ENCODE measurements around the gene FAM72A.
"Not testable (repeated sequence)": the region's sequence is repeated elsewhere in the genome, so short reads cannot be mapped to it uniquely, and the experiment has no call there.

Gene FAM72A

DNA sequence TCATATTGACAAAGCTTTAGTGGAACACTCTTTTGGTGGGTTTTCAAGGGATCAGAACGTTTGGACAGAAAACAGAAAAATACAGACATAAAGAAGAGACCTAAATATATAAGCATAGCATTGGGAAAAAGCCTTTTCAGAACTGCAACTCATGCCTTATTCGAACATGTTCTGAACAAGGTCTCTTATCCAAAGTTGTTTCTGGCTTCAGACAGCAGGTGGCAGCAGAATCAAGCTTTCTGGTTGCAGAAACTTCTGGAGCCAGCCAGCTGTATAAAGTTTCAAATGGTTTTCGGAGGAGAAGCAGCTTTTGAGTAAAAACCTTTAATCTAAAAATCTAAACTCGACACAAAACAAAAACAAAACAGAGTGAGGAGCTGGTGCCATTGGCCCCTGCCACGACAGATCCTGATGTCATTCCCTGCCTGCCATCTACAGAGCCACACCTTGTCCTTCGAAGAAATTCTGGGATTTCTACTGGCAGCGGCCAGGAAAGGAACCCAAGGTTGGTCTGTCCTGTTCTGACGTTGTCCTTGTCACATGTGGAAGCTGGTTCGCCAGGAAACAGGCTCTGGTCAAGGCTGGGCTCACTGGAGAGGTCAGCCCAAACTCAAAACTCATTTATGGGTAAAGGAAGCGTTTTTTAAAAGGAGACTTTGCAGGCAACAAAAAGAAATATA is 35.1 kb downstream of the FAM72A start:
- not testable (repeated sequence) for DNase-seq (ENCODE audit: low spot score)

DNA sequence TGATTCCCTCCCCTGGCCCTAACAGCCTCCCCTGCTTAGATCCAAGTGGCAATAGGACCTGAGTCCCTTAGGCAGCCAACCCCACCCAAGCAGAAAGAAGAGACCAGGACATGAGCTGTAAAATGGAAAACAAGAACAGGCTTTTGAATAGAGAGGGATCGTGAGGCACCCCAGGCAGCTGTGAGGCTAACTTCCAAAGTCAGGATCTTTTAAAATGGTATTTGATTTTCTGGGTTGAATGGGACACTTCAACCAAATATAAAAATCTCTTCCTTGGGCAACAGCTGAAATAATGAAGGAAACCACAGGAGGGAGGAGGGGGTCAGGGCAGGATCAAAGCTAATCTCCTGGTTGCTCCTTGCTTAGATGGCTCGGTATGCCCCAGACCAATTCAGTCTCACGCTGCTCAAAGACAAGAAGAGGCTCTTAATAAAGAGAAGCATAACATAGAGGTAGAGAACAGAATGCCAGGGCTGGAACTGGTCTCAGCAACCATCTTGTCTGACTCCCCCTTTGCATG is 56.8 kb downstream of the FAM72A start:
- DNase-seq (ENCODE audit: low spot score): no peak

DNA sequence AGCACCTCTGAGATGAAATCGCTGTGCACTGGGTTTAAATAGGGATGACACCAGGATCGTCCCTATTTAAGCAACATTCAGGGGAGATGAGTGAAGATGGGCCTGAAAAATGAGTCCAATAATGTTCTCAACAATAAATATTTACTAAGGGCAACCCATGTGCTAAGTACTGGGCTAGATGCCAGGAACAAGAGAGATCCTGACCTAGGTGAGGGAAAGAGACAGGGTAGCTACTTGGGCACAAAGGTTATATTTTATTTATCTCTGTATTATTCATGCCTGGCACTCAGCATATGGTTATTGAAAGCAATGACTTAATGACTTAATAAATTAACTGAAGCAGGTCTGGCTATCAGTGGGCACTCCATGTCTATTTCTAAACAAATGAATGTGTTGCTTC is 58.0 kb downstream of the FAM72A start:
- no peak for DNase-seq (ENCODE audit: low spot score)

DNA sequence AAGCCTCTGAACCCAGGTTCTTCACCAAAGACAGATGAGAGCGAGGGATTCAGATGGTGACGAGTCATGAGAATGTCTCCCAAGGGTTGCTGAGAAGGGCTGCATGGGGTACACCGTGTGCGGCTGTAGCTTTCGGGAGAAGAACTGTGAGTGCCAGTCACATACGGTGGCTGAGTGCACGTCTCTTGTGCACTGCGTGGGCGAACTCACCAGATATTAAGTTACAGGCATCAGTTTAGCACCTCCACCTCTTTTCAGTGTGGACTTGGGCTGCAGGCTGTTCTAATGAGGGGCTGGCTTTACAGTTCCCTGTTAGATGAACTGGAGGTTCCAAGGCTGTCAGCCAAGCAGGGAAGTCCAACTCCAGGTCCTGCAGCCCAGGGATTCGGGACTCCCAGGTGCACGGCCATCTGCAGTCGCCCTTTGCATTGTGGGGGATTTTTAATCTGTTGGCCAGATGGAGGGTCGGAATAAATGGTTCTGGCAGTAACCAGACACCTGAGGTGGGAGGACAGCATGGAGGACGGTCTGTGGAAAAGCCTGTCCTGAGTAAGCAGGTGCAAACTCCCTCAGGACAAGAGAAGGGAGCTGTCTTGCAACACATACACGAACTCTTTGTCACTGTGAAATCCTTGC is 59.0 kb downstream of the FAM72A start:
- no peak for DNase-seq (ENCODE audit: low spot score)

DNA sequence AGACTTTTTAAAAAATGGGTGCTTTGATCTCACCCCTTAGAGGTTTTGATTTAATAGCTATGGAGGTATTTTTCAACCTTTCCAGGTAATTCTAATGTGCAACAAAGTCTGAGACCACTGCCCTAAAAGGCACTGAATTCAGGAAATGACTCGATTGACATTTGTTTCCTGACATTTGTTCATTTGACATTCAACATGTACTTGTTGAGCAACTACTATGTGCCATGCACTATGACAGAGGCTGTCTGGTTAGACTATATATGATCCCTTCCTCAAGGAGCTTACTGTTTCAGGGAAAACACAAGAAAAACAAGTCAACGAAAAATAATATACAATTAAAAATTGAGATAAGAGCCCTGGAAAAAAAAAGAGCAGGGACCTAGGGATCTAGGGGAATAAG is 59.9 kb downstream of the FAM72A start:
- DNase-seq (ENCODE audit: low spot score): no peak

DNA sequence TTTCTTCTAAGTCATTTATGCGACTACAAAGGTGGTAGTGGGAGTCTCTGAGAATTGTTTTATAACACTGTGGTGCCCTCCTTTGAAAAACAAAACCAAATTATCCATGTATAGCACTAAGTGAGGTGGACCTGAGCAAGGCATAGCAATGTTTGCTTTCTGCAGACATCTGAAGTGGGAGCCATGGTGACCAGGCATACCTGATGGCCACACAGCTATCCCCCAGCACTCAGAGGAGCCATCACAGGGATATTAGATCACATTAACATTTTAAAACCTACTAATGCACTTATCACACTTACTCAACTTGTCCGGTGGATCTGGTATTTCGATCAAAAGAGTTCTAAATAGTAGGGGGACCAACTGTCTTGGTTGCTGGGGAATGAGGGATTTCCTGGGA is 60.6 kb downstream of the FAM72A start:
- DNase-seq (ENCODE audit: low spot score): no peak

DNA sequence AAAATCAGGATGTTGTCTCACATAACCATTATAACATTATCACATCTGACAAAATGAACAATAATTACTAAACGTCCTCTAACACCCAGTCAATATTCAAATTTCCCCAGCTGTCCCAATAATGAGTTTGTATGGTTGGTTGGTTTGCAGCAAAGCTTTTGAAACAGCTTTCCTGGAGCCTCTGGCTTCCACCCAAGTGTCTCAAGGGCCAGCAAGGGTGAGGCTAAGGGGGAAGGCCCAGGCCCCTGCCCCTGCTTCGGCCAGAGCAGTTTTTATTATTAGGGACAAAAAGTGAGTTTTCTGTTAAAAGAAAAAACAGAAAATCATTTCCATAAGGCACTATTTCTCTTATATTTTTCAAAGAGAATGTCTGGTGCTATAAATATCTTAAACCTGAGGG is 66.4 kb downstream of the FAM72A start:
- DNase-seq (ENCODE audit: low spot score): no peak
